ENCODE data around the gene JUND. TPM values are rescaled to one million over a fixed set of nuclear protein-coding genes. Genes with fewer than 3 reads are reported as not detected.

Gene JUND
- polyA plus RNA-seq, 2 of the 4 experiments (the other 2 are of a cell fraction) = 65.1 to 68.9 TPM

- TF ChIP-seq ZSCAN20 (CRISPR knock-in tag; IDR thresholded peaks at IDR 0.05) (no peak), PBX3 (IDR thresholded peaks at IDR 0.05) (no peak)
Measured at GRCh38 chr19:18266771-18267686, 14.4 kb downstream of the JUND start (continued).

DNA sequence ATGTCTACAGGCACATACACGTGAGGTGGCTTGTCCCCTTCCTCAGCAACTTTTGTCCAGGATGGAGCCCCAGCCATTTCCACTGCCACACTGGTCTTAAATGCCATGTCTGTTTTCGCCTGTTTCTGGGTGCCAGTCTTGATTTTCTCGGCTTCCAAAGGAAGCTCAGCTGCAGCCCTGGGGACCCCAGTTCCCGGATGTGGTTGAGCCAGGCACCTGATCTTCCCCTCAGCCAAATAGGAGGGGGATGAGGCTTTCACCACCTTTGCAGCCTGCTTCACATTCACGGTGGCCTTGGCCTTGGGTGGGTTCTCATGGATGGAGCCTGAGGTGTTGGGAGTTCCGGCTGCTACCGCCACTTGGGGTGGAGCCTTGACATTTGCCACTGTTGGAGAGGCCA is 15.8 kb downstream of the JUND start:
- TF ChIP-seq CHD2 (IDR thresholded peaks at IDR 0.05; ENCODE audit: low read length, partially characterized antibody) (no peak), HEYL (CRISPR knock-in tag; IDR thresholded peaks at IDR 0.05) (no peak), HOXB5 (CRISPR knock-in tag; IDR thresholded peaks at IDR 0.05) (no peak), RAD21 (conservative IDR thresholded peaks at IDR 0.05 in 1 of 2, IDR thresholded peaks at IDR 0.05 in 1 of 2) (no peak), REST (IDR thresholded peaks at IDR 0.05) (no peak), POLR2AphosphoS2 (conservative IDR thresholded peaks at IDR 0.05; ENCODE audit: low read length) (no peak), ZC3H11A (IDR thresholded peaks at IDR 0.05) (no peak), NFE2L2 (conservative IDR thresholded peaks at IDR 0.05; ENCODE audit: low read length) (no peak)
- TF ChIP-seq, protein P1, sequence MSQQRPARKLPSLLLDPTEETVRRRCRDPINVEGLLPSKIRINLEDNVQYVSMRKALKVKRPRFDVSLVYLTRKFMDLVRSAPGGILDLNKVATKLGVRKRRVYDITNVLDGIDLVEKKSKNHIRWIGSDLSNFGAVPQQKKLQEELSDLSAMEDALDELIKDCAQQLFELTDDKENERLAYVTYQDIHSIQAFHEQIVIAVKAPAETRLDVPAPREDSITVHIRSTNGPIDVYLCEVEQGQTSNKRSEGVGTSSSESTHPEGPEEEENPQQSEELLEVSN (IDR thresholded peaks at IDR 0.05; ENCODE audit: borderline replicate concordance, low read depth) = no peak
- ChIA-PET CTCF (interaction anchor here (1.0 to 1.4 kb wide), 2 partner anchors 13 to 145 kb away, joined by 3 to 5 read pairs; no protein-coding TSS in a partner anchor), POLR2A (no interaction called here)
- Histone ChIP-seq H3K4me2 (no peak overlapping the region), H3K9me3 (no peaks in the 10 kb centered on the region), H3K4me3 (no peak overlapping the region), H3K27ac (no peak overlapping the region), H3K4me1 (no peaks in the 10 kb centered on the region)
- 88% methylated on average over 3 of the region's 7 CpGs for WGBS (ENCODE audit: missing lambda C conversion rate)
- no peak for ATAC-seq
- no peak for DNase-seq (ENCODE audit: low read depth in 1 of 2, low spot score in 1 of 2)
- no peak for FAIRE-seq

DNA sequence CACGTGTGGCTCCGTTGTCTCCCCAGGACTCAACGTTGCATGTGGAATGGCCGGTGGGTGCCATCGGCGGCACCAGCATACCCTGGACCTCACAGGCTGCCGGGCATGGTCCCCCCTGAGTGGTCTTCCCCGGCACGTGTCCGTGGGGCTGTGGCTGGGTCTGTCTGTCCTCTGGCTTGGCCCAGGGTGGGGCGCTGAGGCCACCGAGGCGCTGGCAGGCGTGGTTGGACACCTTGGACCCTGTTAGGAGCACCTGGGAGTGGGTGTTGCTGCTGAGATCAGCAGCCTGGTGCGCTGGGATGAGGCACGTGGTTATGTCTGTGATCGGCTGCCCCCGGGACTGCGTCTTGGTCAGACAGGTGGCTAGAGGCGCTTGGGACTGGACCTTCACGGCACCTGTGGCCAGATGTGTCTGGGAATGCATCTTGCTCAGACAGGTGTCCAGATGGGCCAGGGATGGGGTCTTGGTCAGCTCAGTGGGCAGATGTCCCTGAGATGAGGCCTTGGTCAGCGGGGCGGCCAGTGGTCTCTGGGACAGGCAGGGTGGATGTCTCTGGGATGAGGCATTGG is 16.4 kb downstream of the JUND start:
- TF ChIP-seq RCOR1 (IDR thresholded peaks at IDR 0.05; ENCODE audit: low read depth, low read length) (no peak), MAFK (IDR thresholded peaks at IDR 0.05; ENCODE audit: partially characterized antibody) (no peak), KDM1A (IDR thresholded peaks at IDR 0.05; ENCODE audit: low read depth) (no peak), FOSB (CRISPR knock-in tag; IDR thresholded peaks at IDR 0.05) (no peak), ESRRA (IDR thresholded peaks at IDR 0.05; ENCODE audit: borderline replicate concordance, low read length) (no peak), KDM5A (IDR thresholded peaks at IDR 0.05) (no peak), EHMT2 (IDR thresholded peaks at IDR 0.05; ENCODE audit: low read depth) (no peak), JUN (IDR thresholded peaks at IDR 0.05) (no peak), CTCF (IDR thresholded peaks at IDR 0.05) (no peak), HOXB5 (CRISPR knock-in tag; IDR thresholded peaks at IDR 0.05) (no peak), RNF2 (IDR thresholded peaks at IDR 0.05; ENCODE audit: borderline replicate concordance, low read depth) (no peak), MYC (IDR thresholded peaks at IDR 0.05; ENCODE audit: borderline replicate concordance, low read length) (no peak), NPAS2 (CRISPR knock-in tag; IDR thresholded peaks at IDR 0.05; ENCODE audit: borderline replicate concordance) (no peak), NFE2L2 (conservative IDR thresholded peaks at IDR 0.05; ENCODE audit: low read length) (no peak), HOXB13 (CRISPR knock-in tag; IDR thresholded peaks at IDR 0.05; ENCODE audit: low read depth) (no peak)
- TF ChIP-seq, protein P2, sequence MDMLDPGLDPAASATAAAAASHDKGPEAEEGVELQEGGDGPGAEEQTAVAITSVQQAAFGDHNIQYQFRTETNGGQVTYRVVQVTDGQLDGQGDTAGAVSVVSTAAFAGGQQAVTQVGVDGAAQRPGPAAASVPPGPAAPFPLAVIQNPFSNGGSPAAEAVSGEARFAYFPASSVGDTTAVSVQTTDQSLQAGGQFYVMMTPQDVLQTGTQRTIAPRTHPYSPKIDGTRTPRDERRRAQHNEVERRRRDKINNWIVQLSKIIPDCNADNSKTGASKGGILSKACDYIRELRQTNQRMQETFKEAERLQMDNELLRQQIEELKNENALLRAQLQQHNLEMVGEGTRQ (IDR thresholded peaks at IDR 0.05) = no peak
- FAIRE-seq = no peak
- ATAC-seq = no peak
- CTCF ChIA-PET = interaction anchor here (1.0 to 1.4 kb wide), 2 partner anchors 12 to 145 kb away, joined by 3 to 5 read pairs; no protein-coding TSS in a partner anchor
- Histone ChIP-seq H3K4me3 (no peak overlapping the region), H3K27ac (no peak overlapping the region), H3K9me3 (no peaks in the 10 kb centered on the region), H3K4me2 (no peak overlapping the region), H3K4me1 (no peaks in the 10 kb centered on the region)
- POLR2A ChIA-PET = no interaction called here
- DNase-seq (ENCODE audit: low read depth in 1 of 2, low spot score in 1 of 2) = no peak
- WGBS (ENCODE audit: missing lambda C conversion rate) = 90% methylated on average over 4 of the region's 23 CpGs

All from A549 (cell line).